HepG2 (cell line): ENCODE data around the gene EML2. TPM values are rescaled to one million over a fixed set of nuclear protein-coding genes. Genes with fewer than 3 reads are reported as not detected.
A peak's percentile ranks its signal among the peaks of the same experiment; 100 is the strongest.

Experiments used
- ATF4 ChIP-seq, 2 experiments: fragments of 450-650 bp in 1 of 2; sonication (generic) in 1 of 2; formaldehyde crosslinking; IDR thresholded peaks; 2 replicates each; pipeline versions ENCODE4 v1.5.0 to v1.8.0; 2020 to 2022; ENCODE audit warnings: mild to moderate bottlenecking in 1 of 2, missing genetic modification reagents in 1 of 2
- CREM ChIP-seq, 2 experiments: sonication (generic) in 1 of 2; formaldehyde crosslinking in 1 of 2; IDR thresholded peaks; 2 replicates each; pipeline versions ENCODE4 v1.4.0 to v1.6.1; 2016 to 2020; ENCODE audit warnings: antibody characterized with exemption in 1 of 2, mild to moderate bottlenecking in 1 of 2, missing genetic modification reagents in 1 of 2
- EEA1 ChIP-seq: sonication (generic); formaldehyde crosslinking; IDR thresholded peaks from 2 replicates; pipeline ENCODE4 v1.5.1; 2020; ENCODE audit warnings: mild to moderate bottlenecking, missing genetic modification reagents, borderline replicate concordance
- IKZF1 ChIP-seq: fragments of 450-650 bp; IDR thresholded peaks from 2 replicates; pipeline ENCODE4 v1.7.1; 2016
- NCOA5 ChIP-seq: sonication (generic); formaldehyde crosslinking; IDR thresholded peaks from 2 replicates; pipeline ENCODE4 v1.4.0; 2020; ENCODE audit warnings: missing genetic modification reagents
- NFIB ChIP-seq: sonication (generic); formaldehyde crosslinking; IDR thresholded peaks from 2 replicates; pipeline ENCODE4 v1.9.0; 2021; ENCODE audit warnings: missing genetic modification reagents, mild to moderate bottlenecking, borderline replicate concordance
- NR1H2 ChIP-seq: sonication (generic); formaldehyde crosslinking; IDR thresholded peaks from 2 replicates; pipeline ENCODE4 v1.8.1; 2022; ENCODE audit warnings: low read depth, missing genetic modification reagents, borderline replicate concordance
- PRPF4 ChIP-seq: fragments of 200-400 bp; formaldehyde crosslinking; IDR thresholded peaks from 2 replicates; pipeline ENCODE4 v1.6.1; 2016; ENCODE audit warnings: low read length, low read depth; ENCODE audit not compliant: poor library complexity, severe bottlenecking
- SRSF9 ChIP-seq: fragments of 200-400 bp; formaldehyde crosslinking; IDR thresholded peaks from 2 replicates; pipeline ENCODE4 v1.6.1; 2018; ENCODE audit warnings: borderline replicate concordance, mild to moderate bottlenecking, low read depth, low read length; ENCODE audit not compliant: insufficient read depth, poor library complexity, severe bottlenecking
- ZNF292 ChIP-seq: sonication (generic); formaldehyde crosslinking; IDR thresholded peaks from 2 replicates; pipeline ENCODE4 v1.8.1; 2022; ENCODE audit warnings: mild to moderate bottlenecking, low read depth, missing genetic modification reagents, borderline replicate concordance
- ZNF337 ChIP-seq: sonication (generic); formaldehyde crosslinking; IDR thresholded peaks from 2 replicates; pipeline ENCODE4 v1.5.1; 2020; ENCODE audit warnings: missing genetic modification reagents, low read depth, mild to moderate bottlenecking, borderline replicate concordance
- ZNF451 ChIP-seq: sonication (generic); formaldehyde crosslinking; IDR thresholded peaks from 2 replicates; pipeline ENCODE4 v1.5.0; 2020; ENCODE audit warnings: mild to moderate bottlenecking, missing genetic modification reagents
- ZNF563 ChIP-seq: sonication (generic); formaldehyde crosslinking; IDR thresholded peaks from 2 replicates; pipeline ENCODE4 v1.8.0; 2022; ENCODE audit warnings: mild to moderate bottlenecking, moderate library complexity, missing genetic modification reagents
- ZNF572 ChIP-seq: sonication (generic); formaldehyde crosslinking; IDR thresholded peaks from 2 replicates; pipeline ENCODE4 v1.5.1; 2020; ENCODE audit warnings: mild to moderate bottlenecking, missing genetic modification reagents
- ZNF580 ChIP-seq: IDR thresholded peaks from 2 replicates; pipeline ENCODE4 v1.6.1; 2016; ENCODE audit warnings: low read depth, borderline replicate concordance
- ZNF598 ChIP-seq: sonication (generic); formaldehyde crosslinking; IDR thresholded peaks from 2 replicates; pipeline ENCODE4 v1.5.1; 2020; ENCODE audit warnings: mild to moderate bottlenecking, missing genetic modification reagents, borderline replicate concordance
- ZNF720 ChIP-seq: sonication (generic); formaldehyde crosslinking; IDR thresholded peaks from 2 replicates; pipeline ENCODE4 v1.4.0; 2020; ENCODE audit warnings: missing genetic modification reagents
- ZNF784 ChIP-seq: sonication (generic); formaldehyde crosslinking; IDR thresholded peaks from 2 replicates; pipeline ENCODE4 v1.5.1; 2020; ENCODE audit warnings: missing genetic modification reagents, mild to moderate bottlenecking, borderline replicate concordance
- ZNF788 ChIP-seq: sonication (generic); formaldehyde crosslinking; IDR thresholded peaks from 2 replicates; pipeline ENCODE4 v1.5.0; 2020; ENCODE audit warnings: mild to moderate bottlenecking, missing genetic modification reagents, borderline replicate concordance
- ZSCAN9 ChIP-seq: IDR thresholded peaks from 2 replicates; pipeline ENCODE4 v1.6.1; 2016; ENCODE audit warnings: borderline replicate concordance
- polyA plus RNA-seq, 8 experiments: library from polyadenylated mRNA; depleted of rRNA in 3 of 8; stranded (reverse) in 7 of 8; unstranded in 1 of 8; fragments of >200 nt; fragmentation: Illumina TruSeq in 4 of 8; extraction: Trizol in 4 of 8; gene quantifications; 2 replicates each; pipeline versions ENCODE4 v1.2.1 to v1.2.3, GENCODE V29; 2011 to 2016; ENCODE audit warnings: low read depth in 4 of 8, missing spikeins in 1 of 8, mixed read lengths in 1 of 8; ENCODE audit not compliant: insufficient read depth in 1 of 8
- total RNA-seq, 5 experiments: library from RNA; depleted of rRNA; stranded (reverse); fragments of >200 nt; fragmentation: Illumina TruSeq; extraction: Trizol; gene quantifications; 2 replicates each; pipeline ENCODE4 v1.2.3, GENCODE V29; 2016; ENCODE audit warnings: low read depth in 1 of 5
- TF ChIP-seq, protein P1 (sequence below): sonication (generic); formaldehyde crosslinking; IDR thresholded peaks from 2 replicates; pipeline ENCODE4 v1.5.0; 2020; ENCODE audit warnings: mild to moderate bottlenecking, missing genetic modification reagents
- TF ChIP-seq, protein P2 (sequence below): sonication (generic); formaldehyde crosslinking; IDR thresholded peaks from 2 replicates; pipeline ENCODE4 v1.5.0; 2020; ENCODE audit warnings: missing genetic modification reagents

EML2 gene
- total and polyA plus RNA-seq, 2 of the 13 experiments (the other 11 are each of a cell fraction or from before 2014, with no cell fraction given) = 7.3 to 12.9 TPM

GRCh38 chr19:45590300-45591003 lies 48.7 kb downstream of the EML2 start (continued):
- TF ChIP-seq, protein P1, sequence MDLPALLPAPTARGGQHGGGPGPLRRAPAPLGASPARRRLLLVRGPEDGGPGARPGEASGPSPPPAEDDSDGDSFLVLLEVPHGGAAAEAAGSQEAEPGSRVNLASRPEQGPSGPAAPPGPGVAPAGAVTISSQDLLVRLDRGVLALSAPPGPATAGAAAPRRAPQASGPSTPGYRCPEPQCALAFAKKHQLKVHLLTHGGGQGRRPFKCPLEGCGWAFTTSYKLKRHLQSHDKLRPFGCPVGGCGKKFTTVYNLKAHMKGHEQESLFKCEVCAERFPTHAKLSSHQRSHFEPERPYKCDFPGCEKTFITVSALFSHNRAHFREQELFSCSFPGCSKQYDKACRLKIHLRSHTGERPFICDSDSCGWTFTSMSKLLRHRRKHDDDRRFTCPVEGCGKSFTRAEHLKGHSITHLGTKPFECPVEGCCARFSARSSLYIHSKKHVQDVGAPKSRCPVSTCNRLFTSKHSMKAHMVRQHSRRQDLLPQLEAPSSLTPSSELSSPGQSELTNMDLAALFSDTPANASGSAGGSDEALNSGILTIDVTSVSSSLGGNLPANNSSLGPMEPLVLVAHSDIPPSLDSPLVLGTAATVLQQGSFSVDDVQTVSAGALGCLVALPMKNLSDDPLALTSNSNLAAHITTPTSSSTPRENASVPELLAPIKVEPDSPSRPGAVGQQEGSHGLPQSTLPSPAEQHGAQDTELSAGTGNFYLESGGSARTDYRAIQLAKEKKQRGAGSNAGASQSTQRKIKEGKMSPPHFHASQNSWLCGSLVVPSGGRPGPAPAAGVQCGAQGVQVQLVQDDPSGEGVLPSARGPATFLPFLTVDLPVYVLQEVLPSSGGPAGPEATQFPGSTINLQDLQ (CRISPR knock-in tag) = 0 out of 2 replicates have a peak, but pooled peaks have one; percentile 34
- TF ChIP-seq ATF4 (CRISPR knock-in tag; IDR thresholded peaks at IDR 0.05) = no peak
- no peak for TF ChIP-seq ZNF598
- no peak for TF ChIP-seq EEA1 (CRISPR knock-in tag)
- TF ChIP-seq SRSF9 = no peak
- no peak for TF ChIP-seq ZNF563 (CRISPR knock-in tag)
- no peak for TF ChIP-seq NCOA5 (CRISPR knock-in tag)
- no peak for TF ChIP-seq NR1H2 (CRISPR knock-in tag)
- 0 out of 2 replicates have a peak, but pooled peaks have one; percentile 2 for TF ChIP-seq ZNF451 (CRISPR knock-in tag)
- TF ChIP-seq ZNF788 (CRISPR knock-in tag) = no peak
- no peak for TF ChIP-seq ZNF292 (CRISPR knock-in tag)
- no peak for TF ChIP-seq ZNF720
- TF ChIP-seq CREM (IDR thresholded peaks at IDR 0.05) = no peak
- TF ChIP-seq CREM (CRISPR knock-in tag; IDR thresholded peaks at IDR 0.05) = peak; percentile 40; the same call in 1 of the 2 replicates
- peak; percentile 32; the same call in 1 of the 2 replicates for TF ChIP-seq ZNF572 (CRISPR knock-in tag)
- no peak for TF ChIP-seq IKZF1
- TF ChIP-seq, protein P2, sequence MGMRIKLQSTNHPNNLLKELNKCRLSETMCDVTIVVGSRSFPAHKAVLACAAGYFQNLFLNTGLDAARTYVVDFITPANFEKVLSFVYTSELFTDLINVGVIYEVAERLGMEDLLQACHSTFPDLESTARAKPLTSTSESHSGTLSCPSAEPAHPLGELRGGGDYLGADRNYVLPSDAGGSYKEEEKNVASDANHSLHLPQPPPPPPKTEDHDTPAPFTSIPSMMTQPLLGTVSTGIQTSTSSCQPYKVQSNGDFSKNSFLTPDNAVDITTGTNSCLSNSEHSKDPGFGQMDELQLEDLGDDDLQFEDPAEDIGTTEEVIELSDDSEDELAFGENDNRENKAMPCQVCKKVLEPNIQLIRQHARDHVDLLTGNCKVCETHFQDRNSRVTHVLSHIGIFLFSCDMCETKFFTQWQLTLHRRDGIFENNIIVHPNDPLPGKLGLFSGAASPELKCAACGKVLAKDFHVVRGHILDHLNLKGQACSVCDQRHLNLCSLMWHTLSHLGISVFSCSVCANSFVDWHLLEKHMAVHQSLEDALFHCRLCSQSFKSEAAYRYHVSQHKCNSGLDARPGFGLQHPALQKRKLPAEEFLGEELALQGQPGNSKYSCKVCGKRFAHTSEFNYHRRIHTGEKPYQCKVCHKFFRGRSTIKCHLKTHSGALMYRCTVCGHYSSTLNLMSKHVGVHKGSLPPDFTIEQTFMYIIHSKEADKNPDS (CRISPR knock-in tag) = peak; percentile 74; the same call in 1 of the 2 replicates
- TF ChIP-seq ZNF580 (CRISPR knock-in tag) = no peak
- no peak for TF ChIP-seq ZNF337 (CRISPR knock-in tag)
- TF ChIP-seq PRPF4 = no peak
- TF ChIP-seq ZNF784 (CRISPR knock-in tag) = no peak
- no peak for TF ChIP-seq ZSCAN9 (CRISPR knock-in tag)
- no peak for TF ChIP-seq NFIB
